CD14-positive monocyte (primary cell): Measurements from ENCODE around the gene KCTD20. TPM values are rescaled to one million over a fixed set of nuclear protein-coding genes. Genes with fewer than 3 reads are reported as not detected.
A peak's percentile ranks its signal among the peaks of the same experiment; 100 is the strongest.
"Not testable (repeated sequence)": the region's sequence is repeated elsewhere in the genome, so short reads cannot be mapped to it uniquely, and the experiment has no call there.

Experiments
- DNase-seq, 3 donors: peaks; one replicate each; pipeline ENCODE4 v3.0.0-alpha.2; 2011 to 2022
- H2AFZ ChIP-seq: 2 replicates; pipeline ENCODE4 v1.6.0; 2012; ENCODE audit warnings: mild to moderate bottlenecking, low read depth, low read length, inconsistent platforms; ENCODE audit not compliant: insufficient read depth, poor library complexity, severe bottlenecking
- H3K27ac ChIP-seq, 2 donors: 1 replicate in 1 of 2; 2 replicates in 1 of 2; pipeline ENCODE4 v1.5.1; 2012 to 2013; ENCODE audit warnings: low read length in 2 of 2, control low read depth in 1 of 2, inconsistent platforms in 1 of 2, low read depth in 1 of 2, mild to moderate bottlenecking in 1 of 2
- H3K27me3 ChIP-seq, 2 donors: one replicate each; pipeline versions ENCODE4 v1.6.0 to v1.6.1; 2011 to 2013; ENCODE audit warnings: low read length in 2 of 2; ENCODE audit not compliant: control insufficient read depth in 2 of 2, insufficient read depth in 2 of 2
- H3K36me3 ChIP-seq, 2 donors: replicated peaks in 1 of 2; 1 replicate in 1 of 2; 2 replicates in 1 of 2; pipeline versions ENCODE4 v1.5.1 to v1.6.1; 2012 to 2013; ENCODE audit warnings: low read length in 2 of 2, control low read depth in 1 of 2, inconsistent platforms in 1 of 2, mild to moderate bottlenecking in 1 of 2; ENCODE audit not compliant: insufficient read depth in 2 of 2, control insufficient read depth in 1 of 2
- H3K4me1 ChIP-seq, 2 donors: 1 replicate in 1 of 2; 2 replicates in 1 of 2; pipeline versions ENCODE4 v1.5.1 to v1.6.1; 2012 to 2013; ENCODE audit warnings: low read length in 2 of 2, control low read depth in 1 of 2, inconsistent platforms in 1 of 2, mild to moderate bottlenecking in 1 of 2, moderate library complexity in 1 of 2; ENCODE audit not compliant: insufficient read depth in 2 of 2, control insufficient read depth in 1 of 2
- H3K4me2 ChIP-seq: replicated peaks from 2 replicates; pipeline ENCODE3; 2012; ENCODE audit warnings: low read length, moderate library complexity, mild to moderate bottlenecking; ENCODE audit not compliant: poor library complexity, severe bottlenecking; ENCODE audit errors: extremely low read depth
- H3K4me3 ChIP-seq, 3 experiments: fragments of 200-600 bp in 1 of 3; sonication (generic) in 1 of 3; replicated peaks in 1 of 3; 1 replicate in 2 of 3; 2 replicates in 1 of 3; pipeline ENCODE4 v1.5.1; 2011 to 2013; ENCODE audit warnings: low read length in 3 of 3, mild to moderate bottlenecking in 3 of 3, control low read depth in 2 of 3, low read depth in 2 of 3, inconsistent platforms in 1 of 3, moderate library complexity in 1 of 3
- H3K79me2 ChIP-seq: 2 replicates; pipeline ENCODE4 v1.6.0; 2012; ENCODE audit warnings: mild to moderate bottlenecking, control low read depth, inconsistent platforms, low read length, moderate library complexity; ENCODE audit not compliant: insufficient read depth
- H3K9ac ChIP-seq: 2 replicates; pipeline ENCODE4 v1.6.0; 2017; ENCODE audit warnings: low read length, mild to moderate bottlenecking; ENCODE audit not compliant: insufficient read depth, poor library complexity, severe bottlenecking
- H3K9me3 ChIP-seq, 2 donors: replicated peaks in 1 of 2; 1 replicate in 1 of 2; 2 replicates in 1 of 2; pipeline versions ENCODE4 v1.5.1 to v1.6.1; 2012 to 2013; ENCODE audit warnings: low read length in 2 of 2, control low read depth in 1 of 2; ENCODE audit not compliant: control insufficient read depth in 1 of 2, insufficient read depth in 1 of 2
- H4K20me1 ChIP-seq: 2 replicates; pipeline ENCODE4 v1.6.0; 2012; ENCODE audit warnings: mild to moderate bottlenecking, low read length, control low read depth, moderate library complexity; ENCODE audit not compliant: insufficient read depth
- H3K27ac Mint-ChIP-seq, 7 donors: one replicate each; pipeline ENCODE4 v1.8.0; 2020; ENCODE audit warnings: mild to moderate bottlenecking in 7 of 7, mixed read lengths in 7 of 7, moderate library complexity in 6 of 7, inconsistent platforms in 2 of 7
- H3K27me3 Mint-ChIP-seq, 3 donors: one replicate each; pipeline ENCODE4 v1.8.0; 2021 to 2022; ENCODE audit warnings: low read depth in 3 of 3, mild to moderate bottlenecking in 3 of 3, mixed read lengths in 3 of 3, moderate library complexity in 3 of 3, inconsistent platforms in 1 of 3
- H3K36me3 Mint-ChIP-seq, 2 donors: one replicate each; pipeline ENCODE4 v1.8.0; 2020; ENCODE audit warnings: mixed read lengths in 2 of 2, inconsistent platforms in 1 of 2, mild to moderate bottlenecking in 1 of 2
- H3K4me1 Mint-ChIP-seq: one replicate; pipeline ENCODE4 v1.8.0; 2020; ENCODE audit warnings: mild to moderate bottlenecking, mixed read lengths
- H3K4me3 Mint-ChIP-seq, 2 donors: one replicate each; pipeline ENCODE4 v1.8.0; 2020; ENCODE audit warnings: mild to moderate bottlenecking in 2 of 2, mixed read lengths in 2 of 2, moderate library complexity in 1 of 2
- H3K9me3 Mint-ChIP-seq, 7 donors: one replicate each; pipeline ENCODE4 v1.8.0; 2020 to 2022; ENCODE audit warnings: mixed read lengths in 7 of 7, mild to moderate bottlenecking in 6 of 7, moderate library complexity in 6 of 7, inconsistent platforms in 2 of 7
- CTCF ChIP-seq: fragments of 200-600 bp; IDR thresholded peaks from one replicate; pipeline ENCODE4 v1.8.0; 2022; ENCODE audit warnings: antibody characterized with exemption, mild to moderate bottlenecking
- WGBS: methylation state at CpG from one replicate; pipeline ENCODE4 v1.1.5; 2013; ENCODE audit warnings: missing lambda C conversion rate; ENCODE audit not compliant: insufficient coverage; 5-methylcytosine and 5-hydroxymethylcytosine counted together
- intact Hi-C, 2 donors: fragments of 100-400 bp; cut with micrococcal nuclease; formaldehyde crosslinking; loops; one replicate each; pipeline versions ENCODE4 v1.15.0 to v1.15.1; 2023
- polyA plus RNA-seq, 3 donors: library from polyadenylated mRNA; depleted of rRNA in 1 of 3; unstranded in 2 of 3; stranded (reverse) in 1 of 3; fragments of 300-500 nt in 2 of 3; fragments of >200 nt in 1 of 3; fragmentation: Illumina TruSeq in 2 of 3; gene quantifications; 1 replicate in 2 of 3; 2 replicates in 1 of 3; pipeline ENCODE4 v1.2.3, GENCODE V29; 2012 to 2021

Gene KCTD20
- polyA plus RNA-seq, 3 donors = 23.7 to 79.7 (median 73.9) TPM

GRCh38 chr6:36479256-36479655, 36.5 kb downstream of the KCTD20 start:
- Mint-ChIP-seq H3K27me3 (no peaks in the 10 kb centered on the region), H3K36me3 (peaks cover 51 to 66% of the 10 kb centered on the region in 2 donors)

GRCh38 chr6:36483326-36483725, 40.5 kb downstream of the KCTD20 start:
- H3K79me2 ChIP-seq = peaks cover 21% of the 10 kb centered on the region
- peaks cover 33 to 34% of the 10 kb centered on the region in 2 donors for H3K4me1 ChIP-seq
- H3K9me3 Mint-ChIP-seq, H3K9ac ChIP-seq, H3K27me3 ChIP-seq, H3K9me3 ChIP-seq, H3K4me3 ChIP-seq, H3K4me2 ChIP-seq, DNase-seq, H3K4me3 Mint-ChIP-seq, H2AFZ ChIP-seq, intact Hi-C loops, H4K20me1 ChIP-seq, H3K27me3 Mint-ChIP-seq: not testable (repeated sequence)
- H3K27ac ChIP-seq = peak overlapping the region; percentile 9 to 73
- H3K36me3 Mint-ChIP-seq = peaks cover 65 to 73% of the 10 kb centered on the region in 2 donors
- 100% methylated on average over 1 of the region's 5 CpGs for WGBS
- peak overlapping the region; percentile 47 to 87 (median 70) for H3K27ac Mint-ChIP-seq
- peaks cover 40% of the 10 kb centered on the region for H3K4me1 Mint-ChIP-seq
- peaks cover 57 to 75% of the 10 kb centered on the region in 2 donors for H3K36me3 ChIP-seq

More at GRCh38 chr6:36479256-36479655, 36.5 kb downstream of the KCTD20 start:
- Histone ChIP-seq H3K4me3 (no peak overlapping the region), H3K9me3 (no peaks in the 10 kb centered on the region), H3K9ac (no peak overlapping the region), H3K27me3 (no peaks in the 10 kb centered on the region), H4K20me1 (peaks cover 12% of the 10 kb centered on the region), H3K4me1 (peaks cover 26 to 32% of the 10 kb centered on the region in 2 donors), H2AFZ (no peak overlapping the region), H3K27ac (no peak overlapping the region), H3K4me2 (no peak overlapping the region), H3K36me3 (peaks cover 32 to 63% of the 10 kb centered on the region in 2 donors), H3K79me2 (peaks cover 26% of the 10 kb centered on the region)
- Mint-ChIP-seq H3K27ac (no peak overlapping the region), H3K9me3 (peaks cover 0 to 2% (median 0%) of the 10 kb centered on the region in 7 donors), H3K4me3 (no peak overlapping the region), H3K4me1 (peaks cover 33% of the 10 kb centered on the region)
- 100% methylated on average over 1 of the region's 1 CpG for WGBS
- no peak for DNase-seq
- intact Hi-C loops = no loop called here
- TF ChIP-seq CTCF = no peak
